ENCODE results near the gene CD1C.

The CD1C gene

GRCh38 chr1:158330391-158331105, 40.8 kb downstream of the CD1C start:
- no peak for TF ChIP-seq ZFP3 (CRISPR knock-in tag; IDR thresholded peaks at IDR 0.05)
- TF ChIP-seq TOX (CRISPR knock-in tag; IDR thresholded peaks at IDR 0.05; ENCODE audit: borderline replicate concordance): no peak
- no peak for TF ChIP-seq RARB (CRISPR knock-in tag; IDR thresholded peaks at IDR 0.05)
- no peak for TF ChIP-seq OSR1 (CRISPR knock-in tag; IDR thresholded peaks at IDR 0.05)
- no peak for TF ChIP-seq ESRRG (CRISPR knock-in tag; IDR thresholded peaks at IDR 0.05)
- TF ChIP-seq CSDC2 (CRISPR knock-in tag; IDR thresholded peaks at IDR 0.05): no peak
- TF ChIP-seq TCF4 (CRISPR knock-in tag; IDR thresholded peaks at IDR 0.05; ENCODE audit: borderline replicate concordance): no peak
- no peak for TF ChIP-seq ZFP30 (CRISPR knock-in tag; IDR thresholded peaks at IDR 0.05)
- ATAC-seq: no peak

- ATAC-seq: no peak
- TF ChIP-seq CSRNP3 (CRISPR knock-in tag; IDR thresholded peaks at IDR 0.05) (no peak), BACH2 (CRISPR knock-in tag; IDR thresholded peaks at IDR 0.05; ENCODE audit: borderline replicate concordance) (no peak), OSR1 (CRISPR knock-in tag; IDR thresholded peaks at IDR 0.05) (no peak), POU6F1 (CRISPR knock-in tag; IDR thresholded peaks at IDR 0.05; ENCODE audit: borderline replicate concordance, low read depth) (no peak), ZNF70 (CRISPR knock-in tag; IDR thresholded peaks at IDR 0.05) (no peak), PPARA (CRISPR knock-in tag; IDR thresholded peaks at IDR 0.05; ENCODE audit: borderline replicate concordance) (no peak), GLIS3 (CRISPR knock-in tag; IDR thresholded peaks at IDR 0.05) (no peak), ZFP3 (CRISPR knock-in tag; IDR thresholded peaks at IDR 0.05) (no peak), TSHZ2 (CRISPR knock-in tag; IDR thresholded peaks at IDR 0.05) (no peak), TOX (CRISPR knock-in tag; IDR thresholded peaks at IDR 0.05; ENCODE audit: borderline replicate concordance) (no peak), ZNF565 (CRISPR knock-in tag; conservative IDR thresholded peaks at IDR 0.05; ENCODE audit: low read depth) (no peak), SNAI2 (CRISPR knock-in tag; IDR thresholded peaks at IDR 0.05) (no peak), ISL1 (CRISPR knock-in tag; IDR thresholded peaks at IDR 0.05) (no peak), ZC3H10 (CRISPR knock-in tag; IDR thresholded peaks at IDR 0.05) (no peak), CREB5 (CRISPR knock-in tag; IDR thresholded peaks at IDR 0.05; ENCODE audit: low read depth) (no peak), ARNTL (CRISPR knock-in tag; IDR thresholded peaks at IDR 0.05; ENCODE audit: borderline replicate concordance, low read depth) (no peak)
These were observed 41.3 kb downstream of the CD1C start for GRCh38 chr1:158331106-158331425.

- no peak for ATAC-seq
- TF ChIP-seq POU6F1 (CRISPR knock-in tag; IDR thresholded peaks at IDR 0.05; ENCODE audit: borderline replicate concordance, low read depth): no peak
- TF ChIP-seq ZFP3 (CRISPR knock-in tag; IDR thresholded peaks at IDR 0.05): no peak
- no peak for TF ChIP-seq CSDC2 (CRISPR knock-in tag; IDR thresholded peaks at IDR 0.05)
These were observed 41.9 kb downstream of the CD1C start, which contains the start of gene CD1B for GRCh38 chr1:158331481-158332150. Gene CD1B, minus strand, starts transcription at chr1:158331531. Its CDS starts 108 bp downstream, at chr1:158331423.
